HepG2 (cell line): Measurements from ENCODE around the gene ACER3. TPM values are rescaled to one million over a fixed set of nuclear protein-coding genes. Genes with fewer than 3 reads are reported as not detected.

Experiments used
- ARID5B ChIP-seq: IDR thresholded peaks from 2 replicates; pipeline ENCODE4 v1.4.0; 2020; ENCODE audit warnings: mild to moderate bottlenecking, missing genetic modification reagents
- KLF16 ChIP-seq, 2 experiments: sonication (generic) in 1 of 2; formaldehyde crosslinking in 1 of 2; IDR thresholded peaks; 2 replicates each; pipeline versions ENCODE4 v1.6.1 to v1.8.0; 2016 to 2023; ENCODE audit warnings: missing genetic modification reagents in 2 of 2, missing compliant biosample characterization in 1 of 2
- KLF6 ChIP-seq: IDR thresholded peaks from 2 replicates; pipeline ENCODE4 v1.8.0; 2016; ENCODE audit warnings: missing biosample characterization, missing genetic modification reagents
- PITX1 ChIP-seq: sonication (generic); formaldehyde crosslinking; IDR thresholded peaks from 2 replicates; pipeline ENCODE4 v1.5.1; 2020; ENCODE audit warnings: mild to moderate bottlenecking, missing genetic modification reagents
- POGZ ChIP-seq: sonication (generic); formaldehyde crosslinking; IDR thresholded peaks from 2 replicates; pipeline ENCODE4 v1.4.0; 2020; ENCODE audit warnings: mild to moderate bottlenecking, missing genetic modification reagents
- SOX13 ChIP-seq, 3 experiments: fragments of 450-650 bp in 1 of 3; sonication (generic) in 1 of 3; formaldehyde crosslinking in 1 of 3; IDR thresholded peaks in 2 of 3; conservative IDR thresholded peaks in 1 of 3; 2 replicates each; pipeline versions ENCODE4 v1.5.0 to v1.6.1; 2016 to 2020; ENCODE audit warnings: antibody characterized with exemption in 1 of 3, mild to moderate bottlenecking in 1 of 3, missing compliant biosample characterization in 1 of 3, missing genetic modification reagents in 1 of 3, moderate library complexity in 1 of 3
- SOX5 ChIP-seq: IDR thresholded peaks from 2 replicates; pipeline ENCODE4 v1.6.1; 2016; ENCODE audit warnings: borderline replicate concordance
- TEAD3 ChIP-seq: optimal IDR thresholded peaks from 2 replicates; pipeline ENCODE3; 2016; ENCODE audit warnings: borderline replicate concordance
- ZBTB43 ChIP-seq: sonication (generic); formaldehyde crosslinking; conservative IDR thresholded peaks from 2 replicates; pipeline ENCODE4 v1.4.0; 2020; ENCODE audit warnings: missing genetic modification reagents
- ZKSCAN8 ChIP-seq: IDR thresholded peaks from 2 replicates; pipeline ENCODE4 v1.6.1; 2016; ENCODE audit warnings: borderline replicate concordance, missing genetic modification reagents, missing compliant biosample characterization
- ZMYM4 ChIP-seq: sonication (generic); formaldehyde crosslinking; IDR thresholded peaks from 2 replicates; pipeline ENCODE4 v1.8.1; 2023; ENCODE audit warnings: mild to moderate bottlenecking, missing genetic modification reagents
- ZNF263 ChIP-seq: sonication (generic); formaldehyde crosslinking; IDR thresholded peaks from 2 replicates; pipeline ENCODE4 v1.4.0; 2020; ENCODE audit warnings: missing genetic modification reagents
- ZNF614 ChIP-seq: IDR thresholded peaks from 2 replicates; pipeline ENCODE4 v1.6.1; 2018; ENCODE audit warnings: missing biosample characterization, missing genetic modification reagents, inconsistent platforms, borderline replicate concordance
- polyA plus RNA-seq, 8 experiments: library from polyadenylated mRNA; depleted of rRNA in 3 of 8; stranded (reverse) in 7 of 8; unstranded in 1 of 8; fragments of >200 nt; fragmentation: Illumina TruSeq in 4 of 8; extraction: Trizol in 4 of 8; gene quantifications; 2 replicates each; pipeline versions ENCODE4 v1.2.1 to v1.2.3, GENCODE V29; 2011 to 2016; ENCODE audit warnings: low read depth in 4 of 8, missing spikeins in 1 of 8, mixed read lengths in 1 of 8; ENCODE audit not compliant: insufficient read depth in 1 of 8
- total RNA-seq, 5 experiments: library from RNA; depleted of rRNA; stranded (reverse); fragments of >200 nt; fragmentation: Illumina TruSeq; extraction: Trizol; gene quantifications; 2 replicates each; pipeline ENCODE4 v1.2.3, GENCODE V29; 2016; ENCODE audit warnings: low read depth in 1 of 5
- TF ChIP-seq, protein P1 (sequence below): sonication (generic); formaldehyde crosslinking; conservative IDR thresholded peaks from 2 replicates; pipeline ENCODE4 v1.8.0; 2022; ENCODE audit warnings: mild to moderate bottlenecking, moderate library complexity, missing genetic modification reagents
- TF ChIP-seq, protein P2 (sequence below): IDR thresholded peaks from 2 replicates; pipeline ENCODE4 v1.6.1; 2016; ENCODE audit warnings: low read depth, missing genetic modification reagents, missing compliant biosample characterization
- TF ChIP-seq, protein P3 (sequence below): sonication (generic); formaldehyde crosslinking; IDR thresholded peaks from 2 replicates; pipeline ENCODE4 v1.4.0; 2020; ENCODE audit warnings: mild to moderate bottlenecking, missing genetic modification reagents

Gene ACER3
- total and polyA plus RNA-seq, 2 of the 13 experiments (the other 11 are each of a cell fraction or from before 2014, with no cell fraction given) = 6.0 to 9.8 TPM

- TF ChIP-seq, protein P1, sequence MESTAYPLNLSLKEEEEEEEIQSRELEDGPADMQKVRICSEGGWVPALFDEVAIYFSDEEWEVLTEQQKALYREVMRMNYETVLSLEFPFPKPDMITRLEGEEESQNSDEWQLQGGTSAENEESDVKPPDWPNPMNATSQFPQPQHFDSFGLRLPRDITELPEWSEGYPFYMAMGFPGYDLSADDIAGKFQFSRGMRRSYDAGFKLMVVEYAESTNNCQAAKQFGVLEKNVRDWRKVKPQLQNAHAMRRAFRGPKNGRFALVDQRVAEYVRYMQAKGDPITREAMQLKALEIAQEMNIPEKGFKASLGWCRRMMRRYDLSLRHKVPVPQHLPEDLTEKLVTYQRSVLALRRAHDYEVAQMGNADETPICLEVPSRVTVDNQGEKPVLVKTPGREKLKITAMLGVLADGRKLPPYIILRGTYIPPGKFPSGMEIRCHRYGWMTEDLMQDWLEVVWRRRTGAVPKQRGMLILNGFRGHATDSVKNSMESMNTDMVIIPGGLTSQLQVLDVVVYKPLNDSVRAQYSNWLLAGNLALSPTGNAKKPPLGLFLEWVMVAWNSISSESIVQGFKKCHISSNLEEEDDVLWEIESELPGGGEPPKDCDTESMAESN = 0 out of 2 replicates have a peak, but pooled peaks have one; percentile 11
- TF ChIP-seq ZNF263 (CRISPR knock-in tag) (peak; percentile 85), ZMYM4 (peak; percentile 65), TEAD3 (CRISPR knock-in tag) (peak; percentile 70), KLF16 (CRISPR knock-in tag; IDR thresholded peaks at IDR 0.05) (peak in 1 of 2 experiments; percentile 84; a peak in 2 of 4 replicates), KLF6 (CRISPR knock-in tag) (peak; percentile 32; the same call in 1 of the 2 replicates), ZNF614 (CRISPR knock-in tag) (peak; percentile 81), SOX5 (CRISPR knock-in tag) (peak; percentile 85; the same call in 1 of the 2 replicates), POGZ (0 out of 2 replicates have a peak, but pooled peaks have one; percentile 34), ZKSCAN8 (CRISPR knock-in tag) (peak; percentile 51; the same call in 1 of the 2 replicates), SOX13 (IDR thresholded peaks at IDR 0.05) (0 out of 2 replicates have a peak, but pooled peaks have one; percentile 51), SOX13 (CRISPR knock-in tag; conservative IDR thresholded peaks at IDR 0.05 in 1 of 2, IDR thresholded peaks at IDR 0.05 in 1 of 2) (peak in 1 of 2 experiments; percentile 89; a peak in 2 of 4 replicates), PITX1 (CRISPR knock-in tag) (peak; percentile 86), ZBTB43 (0 out of 2 replicates have a peak, but pooled peaks have one; percentile 26), ARID5B (CRISPR knock-in tag) (peak; percentile 92)
- TF ChIP-seq, protein P2, sequence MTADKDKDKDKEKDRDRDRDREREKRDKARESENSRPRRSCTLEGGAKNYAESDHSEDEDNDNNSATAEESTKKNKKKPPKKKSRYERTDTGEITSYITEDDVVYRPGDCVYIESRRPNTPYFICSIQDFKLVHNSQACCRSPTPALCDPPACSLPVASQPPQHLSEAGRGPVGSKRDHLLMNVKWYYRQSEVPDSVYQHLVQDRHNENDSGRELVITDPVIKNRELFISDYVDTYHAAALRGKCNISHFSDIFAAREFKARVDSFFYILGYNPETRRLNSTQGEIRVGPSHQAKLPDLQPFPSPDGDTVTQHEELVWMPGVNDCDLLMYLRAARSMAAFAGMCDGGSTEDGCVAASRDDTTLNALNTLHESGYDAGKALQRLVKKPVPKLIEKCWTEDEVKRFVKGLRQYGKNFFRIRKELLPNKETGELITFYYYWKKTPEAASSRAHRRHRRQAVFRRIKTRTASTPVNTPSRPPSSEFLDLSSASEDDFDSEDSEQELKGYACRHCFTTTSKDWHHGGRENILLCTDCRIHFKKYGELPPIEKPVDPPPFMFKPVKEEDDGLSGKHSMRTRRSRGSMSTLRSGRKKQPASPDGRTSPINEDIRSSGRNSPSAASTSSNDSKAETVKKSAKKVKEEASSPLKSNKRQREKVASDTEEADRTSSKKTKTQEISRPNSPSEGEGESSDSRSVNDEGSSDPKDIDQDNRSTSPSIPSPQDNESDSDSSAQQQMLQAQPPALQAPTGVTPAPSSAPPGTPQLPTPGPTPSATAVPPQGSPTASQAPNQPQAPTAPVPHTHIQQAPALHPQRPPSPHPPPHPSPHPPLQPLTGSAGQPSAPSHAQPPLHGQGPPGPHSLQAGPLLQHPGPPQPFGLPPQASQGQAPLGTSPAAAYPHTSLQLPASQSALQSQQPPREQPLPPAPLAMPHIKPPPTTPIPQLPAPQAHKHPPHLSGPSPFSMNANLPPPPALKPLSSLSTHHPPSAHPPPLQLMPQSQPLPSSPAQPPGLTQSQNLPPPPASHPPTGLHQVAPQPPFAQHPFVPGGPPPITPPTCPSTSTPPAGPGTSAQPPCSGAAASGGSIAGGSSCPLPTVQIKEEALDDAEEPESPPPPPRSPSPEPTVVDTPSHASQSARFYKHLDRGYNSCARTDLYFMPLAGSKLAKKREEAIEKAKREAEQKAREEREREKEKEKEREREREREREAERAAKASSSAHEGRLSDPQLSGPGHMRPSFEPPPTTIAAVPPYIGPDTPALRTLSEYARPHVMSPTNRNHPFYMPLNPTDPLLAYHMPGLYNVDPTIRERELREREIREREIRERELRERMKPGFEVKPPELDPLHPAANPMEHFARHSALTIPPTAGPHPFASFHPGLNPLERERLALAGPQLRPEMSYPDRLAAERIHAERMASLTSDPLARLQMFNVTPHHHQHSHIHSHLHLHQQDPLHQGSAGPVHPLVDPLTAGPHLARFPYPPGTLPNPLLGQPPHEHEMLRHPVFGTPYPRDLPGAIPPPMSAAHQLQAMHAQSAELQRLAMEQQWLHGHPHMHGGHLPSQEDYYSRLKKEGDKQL (CRISPR knock-in tag) = peak; percentile 84; the same call in 1 of the 2 replicates
- TF ChIP-seq, protein P3, sequence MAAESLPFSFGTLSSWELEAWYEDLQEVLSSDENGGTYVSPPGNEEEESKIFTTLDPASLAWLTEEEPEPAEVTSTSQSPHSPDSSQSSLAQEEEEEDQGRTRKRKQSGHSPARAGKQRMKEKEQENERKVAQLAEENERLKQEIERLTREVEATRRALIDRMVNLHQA (CRISPR knock-in tag) = peak; percentile 96; the same call in 1 of the 2 replicates
Observed at GRCh38 chr11:77061258-77061657, 200.5 kb downstream of the ACER3 start (continued).
